Activated CD4-positive, alpha-beta T cell treated with anti-CD3 and anti-CD28 coated beads for 36 hours (primary cell): ENCODE measurements around the gene SERPINA9. TPM values are rescaled to one million over a fixed set of nuclear protein-coding genes. Genes with fewer than 3 reads are reported as not detected.

ENCODE experiments used
- ATAC-seq: fragments of 200-7000 bp; cut with Tn5 transposase; one replicate; pipeline ENCODE4 v1.10.0; 2021; ENCODE audit warnings: mild to moderate bottlenecking, moderate library complexity
- CTCF ChIA-PET: fragments of 350-600 bp; sonication (Branson Sonifier 250); formaldehyde crosslinking; loops from one replicate; lab custom pipeline; 2021; ENCODE audit warnings: antibody characterized with exemption; lab: Charles Lee
- POLR2A ChIA-PET: fragments of 350-600 bp; sonication (Branson Sonifier 250); formaldehyde crosslinking; loops from one replicate; lab custom pipeline; 2021; ENCODE audit warnings: antibody characterized with exemption, inconsistent platforms; lab: Charles Lee
- DNase-seq: peaks from one replicate; pipeline ENCODE4 v3.0.0-alpha.2; 2020
- H3K27ac Mint-ChIP-seq: one replicate; pipeline ENCODE4 v1.8.0; 2021; ENCODE audit warnings: mixed read lengths
- H3K27me3 Mint-ChIP-seq: one replicate; pipeline ENCODE4 v1.8.0; 2021; ENCODE audit warnings: mixed read lengths
- H3K36me3 Mint-ChIP-seq: one replicate; pipeline ENCODE4 v1.8.0; 2021; ENCODE audit warnings: low read depth, mixed read lengths
- H3K4me1 Mint-ChIP-seq: one replicate; pipeline ENCODE4 v1.8.0; 2021; ENCODE audit warnings: mixed read lengths
- H3K4me3 Mint-ChIP-seq: one replicate; pipeline ENCODE4 v1.8.0; 2021; ENCODE audit warnings: mild to moderate bottlenecking, moderate library complexity, mixed read lengths
- H3K9me3 Mint-ChIP-seq: one replicate; pipeline ENCODE4 v1.8.0; 2021; ENCODE audit warnings: low read depth, mixed read lengths
- intact Hi-C, 2 experiments: fragments of 100-400 bp; cut with DNase I in 1 of 2; cut with micrococcal nuclease in 1 of 2; formaldehyde crosslinking; loops; one replicate each; pipeline versions ENCODE4 v1.14.2 to v1.15.1; 2022 to 2024; cut with DNase I, micrococcal nuclease
- total RNA-seq, 2 experiments: library from RNA; stranded (reverse); gene quantifications; one replicate each; pipeline ENCODE4 v1.2.3, GENCODE V29; 2021

Gene SERPINA9
- total RNA-seq, 2 experiments from 2014 or later, result not detected

DNA sequence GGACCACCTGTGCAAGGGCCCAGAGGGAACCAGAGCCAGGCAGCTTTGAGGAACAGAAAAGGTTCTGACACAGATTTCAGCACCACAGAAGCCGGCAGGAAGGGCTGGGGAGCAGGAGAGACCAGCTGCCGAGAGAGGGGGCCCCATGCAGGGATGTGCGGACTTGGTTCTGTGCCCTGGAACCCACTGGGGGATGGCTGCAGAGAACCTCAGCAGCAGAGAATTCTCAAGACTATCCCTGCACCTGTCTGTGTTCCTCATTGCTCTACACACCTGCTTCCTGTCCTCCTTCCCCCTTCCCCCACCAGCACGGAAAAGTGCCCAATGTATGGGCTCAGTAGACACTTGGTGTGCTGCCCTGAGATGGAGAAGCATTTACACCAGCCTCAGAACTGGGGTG is 3.2 kb downstream of the SERPINA9 start:
- DNase-seq (no peak), ATAC-seq (no peak)
- peaks cover 4% of the 10 kb centered on the region for H3K9me3 Mint-ChIP-seq
- intact Hi-C loops, result no loop called here
- no peaks in the 10 kb centered on the region for H3K36me3 Mint-ChIP-seq
- CTCF ChIA-PET, result no interaction called here
- no peak overlapping the region for H3K27ac Mint-ChIP-seq
- no peaks in the 10 kb centered on the region for H3K4me1 Mint-ChIP-seq
- no peak overlapping the region for H3K4me3 Mint-ChIP-seq
- POLR2A ChIA-PET, result no interaction called here
- H3K27me3 Mint-ChIP-seq, result peaks cover 7% of the 10 kb centered on the region

DNA sequence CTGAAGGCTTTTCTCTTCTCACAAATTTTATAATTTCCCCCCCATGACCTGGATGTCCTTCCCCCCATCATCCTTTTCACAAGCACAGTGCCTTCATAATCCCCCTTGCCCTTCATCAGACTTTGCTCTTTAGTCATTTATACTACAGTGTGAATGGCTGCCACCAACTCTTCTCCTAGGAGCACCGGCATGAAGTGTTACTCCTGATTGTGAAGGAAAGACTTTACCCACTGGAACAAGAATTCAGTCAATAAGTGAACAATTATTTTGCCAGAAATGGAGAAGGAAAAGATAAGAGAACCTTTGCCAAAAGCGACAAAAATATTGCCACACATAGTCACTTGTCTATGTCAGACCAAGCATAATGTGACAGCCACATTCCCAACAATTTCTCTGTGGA is 5.0 kb downstream of the SERPINA9 start:
- H3K27me3 Mint-ChIP-seq, result peaks cover 12% of the 10 kb centered on the region
- ATAC-seq, result no peak
- peaks cover 3% of the 10 kb centered on the region for H3K9me3 Mint-ChIP-seq
- H3K4me1 Mint-ChIP-seq, result no peaks in the 10 kb centered on the region
- H3K4me3 Mint-ChIP-seq, result no peak overlapping the region
- H3K36me3 Mint-ChIP-seq, result no peaks in the 10 kb centered on the region
- no peak for DNase-seq
- intact Hi-C loops, result no loop called here
- H3K27ac Mint-ChIP-seq, result no peak overlapping the region
- ChIA-PET POLR2A (no interaction called here), CTCF (no interaction called here)

DNA sequence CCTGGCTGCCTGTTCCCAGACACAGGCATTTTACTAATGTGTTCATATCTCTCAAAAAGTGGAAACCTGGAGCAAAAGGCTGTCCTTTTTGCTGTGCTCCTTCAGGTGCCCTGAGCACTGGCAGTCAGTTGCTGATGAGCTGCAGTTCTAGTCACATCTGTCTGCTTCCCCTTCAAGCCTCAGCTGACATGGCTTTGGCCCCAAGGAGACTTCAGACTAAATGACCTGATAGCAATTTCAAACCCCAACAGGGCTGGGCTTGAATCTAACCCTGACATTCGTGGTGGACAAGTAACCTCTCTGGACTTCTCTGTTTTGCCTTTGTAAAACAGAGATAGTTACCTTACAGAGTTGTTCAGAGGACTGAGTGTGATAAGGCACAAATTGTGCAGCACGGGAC is 5.7 kb downstream of the SERPINA9 start:
- ATAC-seq (no peak), DNase-seq (no peak)
- intact Hi-C loops, result no loop called here
- Mint-ChIP-seq H3K9me3 (peaks cover 6% of the 10 kb centered on the region), H3K36me3 (no peaks in the 10 kb centered on the region), H3K27ac (no peak overlapping the region), H3K27me3 (peaks cover 15% of the 10 kb centered on the region), H3K4me3 (no peak overlapping the region), H3K4me1 (no peaks in the 10 kb centered on the region)
- CTCF ChIA-PET, result no interaction called here
- POLR2A ChIA-PET, result no interaction called here

DNA sequence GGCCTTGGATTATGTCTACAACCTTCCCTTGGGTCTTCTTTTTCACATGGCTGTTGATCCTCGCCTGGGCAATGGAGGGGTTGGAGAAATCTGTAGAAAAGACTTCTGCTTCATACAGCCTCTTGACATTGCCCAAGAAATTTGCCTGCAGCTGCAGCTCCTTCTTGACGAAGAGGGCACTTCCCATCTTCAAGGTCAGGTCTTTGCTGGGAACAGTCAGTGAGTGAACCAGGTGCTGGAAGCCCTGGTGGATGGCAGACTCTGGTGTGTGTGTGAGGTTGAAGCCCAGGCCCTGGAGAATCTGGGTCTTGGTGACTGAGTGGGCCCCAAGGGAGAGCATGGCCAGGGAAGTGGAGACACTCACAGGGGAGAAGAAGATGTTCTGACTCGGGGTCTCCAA is 6.7 kb downstream of the SERPINA9 start:
- CTCF ChIA-PET, result interaction anchor here (1.1 kb wide), 1 partner anchor 17 kb away, joined by 4 read pairs; no protein-coding TSS in a partner anchor
- intact Hi-C loops, result no loop called here

DNA sequence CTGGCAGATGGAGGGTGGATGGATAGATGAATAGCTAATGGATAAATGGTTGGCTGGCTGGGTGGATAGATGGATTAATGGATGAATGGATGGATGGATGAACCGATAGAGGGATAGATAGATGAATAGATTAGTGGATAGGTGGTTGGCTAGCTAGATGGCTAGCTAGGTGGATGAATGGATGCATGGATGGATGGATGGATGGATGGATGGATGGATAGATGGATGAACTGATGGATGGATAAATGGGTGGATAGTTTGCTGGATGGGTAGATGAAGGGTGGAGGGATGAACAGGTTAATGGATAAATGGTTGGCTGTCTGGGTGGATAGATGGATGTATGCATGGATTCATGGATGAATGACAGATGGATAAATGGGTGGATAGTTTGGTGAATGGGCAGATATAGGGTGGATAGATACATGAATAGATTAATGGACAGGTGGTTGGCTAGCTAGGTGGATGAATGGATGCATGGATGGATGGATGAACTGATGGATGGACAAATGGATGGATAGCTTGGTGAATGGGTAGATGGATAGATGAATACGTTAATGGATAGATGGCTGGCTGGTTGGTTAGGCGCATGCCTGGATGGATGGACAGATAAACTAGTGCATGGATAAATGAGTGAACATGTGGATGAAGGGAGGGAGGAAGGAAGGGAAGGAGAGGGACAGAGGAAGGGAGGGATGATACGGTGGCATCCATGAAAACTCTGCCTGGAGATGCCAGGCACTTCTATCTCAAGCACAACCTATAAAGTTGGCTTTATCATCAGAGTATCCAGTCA is 8.1 kb downstream of the SERPINA9 start:
- no peaks in the 10 kb centered on the region for H3K4me1 Mint-ChIP-seq
- H3K4me3 Mint-ChIP-seq, result no peak overlapping the region
- no peak for ATAC-seq
- H3K27me3 Mint-ChIP-seq, result peaks cover 15% of the 10 kb centered on the region
- peaks cover 14% of the 10 kb centered on the region for H3K9me3 Mint-ChIP-seq
- ChIA-PET POLR2A (no interaction called here), CTCF (interaction anchor here (0.5 to 1.1 kb wide), 2 partner anchors 18 to 288 kb away, joined by 3 to 4 read pairs; no protein-coding TSS in a partner anchor)
- H3K27ac Mint-ChIP-seq, result no peak overlapping the region
- no peak for DNase-seq
- no peaks in the 10 kb centered on the region for H3K36me3 Mint-ChIP-seq
- intact Hi-C loops, result no loop called here

More for the DNA sequence above, 6.7 kb downstream of the SERPINA9 start:
- peaks cover 12% of the 10 kb centered on the region for H3K9me3 Mint-ChIP-seq
- no peak overlapping the region for H3K4me3 Mint-ChIP-seq
- no peak for ATAC-seq
- no peaks in the 10 kb centered on the region for H3K4me1 Mint-ChIP-seq
- peaks cover 15% of the 10 kb centered on the region for H3K27me3 Mint-ChIP-seq
- DNase-seq, result no peak
- POLR2A ChIA-PET, result no interaction called here
- no peaks in the 10 kb centered on the region for H3K36me3 Mint-ChIP-seq
- H3K27ac Mint-ChIP-seq, result no peak overlapping the region

DNA sequence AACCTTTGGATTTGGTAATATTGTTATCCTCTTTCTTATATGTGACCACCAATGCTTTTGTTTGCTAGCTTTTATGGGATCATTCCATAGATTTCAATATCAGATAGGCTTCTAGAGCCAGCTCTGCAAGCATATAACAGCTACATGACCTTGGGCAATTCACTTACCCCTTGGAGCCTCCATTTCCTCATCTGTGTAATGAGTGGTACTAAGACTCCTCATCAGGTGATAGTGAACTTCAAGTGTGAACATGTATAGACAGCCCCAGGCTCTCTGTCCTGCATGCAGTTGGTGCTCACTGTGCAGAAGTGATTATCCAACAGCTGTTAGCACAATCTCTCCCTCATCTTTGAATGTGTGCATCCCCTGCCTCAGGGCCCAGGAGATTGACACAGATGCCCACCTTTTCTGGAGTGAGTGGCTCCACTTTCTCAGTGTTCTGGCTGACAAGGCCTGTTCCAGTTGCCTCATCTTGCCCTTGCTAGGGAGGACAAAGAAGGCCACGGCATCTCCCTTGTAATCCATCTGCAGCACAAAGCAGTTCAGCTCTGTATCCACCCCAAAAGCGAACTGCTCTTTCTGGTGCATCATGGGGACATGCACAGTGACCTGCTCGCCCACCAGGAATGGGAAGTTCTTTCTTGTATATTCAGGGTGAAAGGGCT is 9.2 kb downstream of the SERPINA9 start:
- ChIA-PET POLR2A (no interaction called here), CTCF (interaction anchor here (1.0 kb wide), 1 partner anchor 11 kb away, joined by 3 read pairs; no protein-coding TSS in a partner anchor)
- no peaks in the 10 kb centered on the region for H3K36me3 Mint-ChIP-seq
- H3K9me3 Mint-ChIP-seq, result peaks cover 16% of the 10 kb centered on the region
- intact Hi-C loops, result no loop called here
- DNase-seq (no peak), ATAC-seq (no peak)
- no peak overlapping the region for H3K27ac Mint-ChIP-seq
- no peaks in the 10 kb centered on the region for H3K4me1 Mint-ChIP-seq
- peaks cover 13% of the 10 kb centered on the region for H3K27me3 Mint-ChIP-seq
- no peak overlapping the region for H3K4me3 Mint-ChIP-seq

DNA sequence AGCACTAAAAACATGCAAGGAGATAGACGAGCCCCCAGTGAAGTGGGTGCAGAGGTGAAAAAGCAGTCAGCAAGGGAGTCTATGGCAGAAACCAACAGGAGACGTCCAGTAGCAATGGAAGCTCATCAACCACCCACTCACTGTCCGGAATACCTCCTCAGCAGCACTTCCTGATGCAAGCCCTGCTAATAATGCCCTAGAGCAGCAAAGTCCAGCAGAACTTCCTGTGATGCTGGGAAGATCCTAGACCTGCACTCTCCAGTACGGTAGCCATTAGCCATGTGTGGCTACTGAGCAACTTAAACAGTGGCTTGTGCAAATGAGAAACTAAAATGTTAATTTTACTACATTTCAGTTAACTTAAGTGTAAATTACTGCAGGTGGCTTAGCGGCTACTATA is 11.0 kb downstream of the SERPINA9 start:
- Mint-ChIP-seq H3K4me1 (peaks cover 10% of the 10 kb centered on the region), H3K4me3 (no peak overlapping the region), H3K9me3 (peaks cover 16% of the 10 kb centered on the region), H3K36me3 (no peaks in the 10 kb centered on the region), H3K27me3 (peaks cover 13% of the 10 kb centered on the region), H3K27ac (no peak overlapping the region)
- ChIA-PET CTCF (interaction anchor here (0.6 to 1.4 kb wide), 4 partner anchors 9 to 922 kb away, joined by 3 to 4 read pairs (median 4); no protein-coding TSS in a partner anchor), POLR2A (no interaction called here)
- no peak for DNase-seq
- no peak for ATAC-seq
- intact Hi-C loops, result no loop called here

DNA sequence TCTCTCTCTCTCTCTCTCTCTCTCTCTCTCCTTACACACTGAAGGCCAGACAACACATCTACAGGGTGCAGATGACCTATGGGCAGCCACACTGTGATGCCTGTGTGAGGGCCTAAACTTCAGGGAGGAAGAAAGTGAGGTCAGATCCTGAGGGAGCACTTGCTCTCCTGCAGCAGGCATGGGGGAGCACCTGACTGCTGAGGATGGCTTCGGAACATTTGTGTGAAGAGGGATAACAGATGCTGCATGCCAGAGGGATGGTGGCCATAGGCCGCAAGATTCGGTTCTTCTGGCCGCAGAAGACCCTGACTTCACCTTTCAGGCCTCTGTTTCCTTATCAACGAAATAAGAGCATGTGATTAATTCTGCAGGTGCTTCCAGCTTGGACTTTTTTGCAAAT is 11.7 kb downstream of the SERPINA9 start:
- no peak overlapping the region for H3K27ac Mint-ChIP-seq
- ATAC-seq (no peak), DNase-seq (no peak)
- H3K4me1 Mint-ChIP-seq, result peaks cover 10% of the 10 kb centered on the region
- H3K27me3 Mint-ChIP-seq, result peaks cover 13% of the 10 kb centered on the region
- H3K9me3 Mint-ChIP-seq, result peaks cover 16% of the 10 kb centered on the region
- POLR2A ChIA-PET, result no interaction called here
- H3K4me3 Mint-ChIP-seq, result no peak overlapping the region
- intact Hi-C loops, result no loop called here
- no peaks in the 10 kb centered on the region for H3K36me3 Mint-ChIP-seq
- CTCF ChIA-PET, result interaction anchor here (1.2 to 1.4 kb wide), 2 partner anchors 10 to 16 kb away, joined by 3 to 4 read pairs; no protein-coding TSS in a partner anchor

DNA sequence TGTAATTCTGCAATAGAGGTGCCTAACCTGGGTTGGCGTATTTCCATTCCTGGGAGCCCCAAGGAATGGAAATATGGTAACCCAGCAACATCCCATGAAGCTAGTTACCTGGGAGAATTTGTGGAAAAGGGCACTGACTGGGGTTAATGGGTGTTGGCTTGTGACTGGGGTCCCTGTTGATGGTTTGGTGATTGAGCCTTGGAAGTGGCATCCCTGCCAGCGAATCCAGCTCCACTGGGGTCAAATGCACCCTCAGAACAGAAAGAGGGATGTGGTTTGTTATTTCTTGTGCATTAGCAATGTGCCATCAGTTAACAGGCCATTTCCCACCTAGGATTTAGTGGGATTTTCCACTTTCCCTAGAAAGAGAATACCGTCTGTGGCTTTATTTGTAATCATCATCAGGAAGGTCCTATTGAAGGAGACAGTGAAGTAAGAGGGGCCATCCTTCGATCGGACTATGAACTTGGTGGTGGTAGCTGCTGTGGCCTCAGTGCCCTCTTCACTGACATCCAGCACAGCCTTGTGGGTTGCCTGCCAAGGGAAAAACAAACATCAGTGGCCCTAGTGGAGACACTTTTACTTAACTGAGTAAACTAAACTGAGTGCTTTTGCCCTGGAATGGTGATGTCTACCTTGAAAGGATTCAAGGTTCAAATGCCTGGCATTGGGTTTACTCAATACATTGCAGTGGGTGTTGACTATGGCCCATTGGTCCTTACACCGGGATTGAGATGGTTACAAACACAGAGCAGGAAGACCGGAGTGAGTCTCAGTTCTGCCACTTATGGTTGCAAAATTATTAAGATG is 13.0 kb downstream of the SERPINA9 start:
- ChIA-PET POLR2A (no interaction called here), CTCF (no interaction called here)
- peaks cover 11% of the 10 kb centered on the region for H3K27me3 Mint-ChIP-seq
- intact Hi-C loops, result no loop called here
- H3K4me1 Mint-ChIP-seq, result peaks cover 10% of the 10 kb centered on the region
- ATAC-seq (no peak), DNase-seq (no peak)
- no peak overlapping the region for H3K27ac Mint-ChIP-seq
- H3K9me3 Mint-ChIP-seq, result peaks cover 16% of the 10 kb centered on the region
- H3K36me3 Mint-ChIP-seq, result no peaks in the 10 kb centered on the region
- no peak overlapping the region for H3K4me3 Mint-ChIP-seq

DNA sequence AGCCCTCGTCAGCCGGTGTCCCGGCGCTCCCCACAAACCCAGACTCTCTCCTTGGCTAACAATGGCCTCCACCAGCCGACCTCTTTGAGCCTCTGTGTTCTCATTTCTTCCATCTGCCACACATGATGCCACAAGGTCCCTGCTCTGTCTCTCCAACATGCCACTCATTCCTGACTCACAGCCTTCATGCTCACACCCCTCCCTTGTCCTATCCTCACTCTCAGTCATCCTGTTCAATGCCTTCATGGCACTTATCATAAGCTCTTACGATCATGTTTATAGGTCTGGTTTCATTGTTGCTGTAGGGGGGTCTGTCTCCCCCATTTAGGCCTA is 13.8 kb downstream of the SERPINA9 start:
- POLR2A ChIA-PET, result no interaction called here
- H3K27me3 Mint-ChIP-seq, result peaks cover 6% of the 10 kb centered on the region
- H3K36me3 Mint-ChIP-seq, result no peaks in the 10 kb centered on the region
- intact Hi-C loops, result no loop called here
- CTCF ChIA-PET, result no interaction called here
- DNase-seq (no peak), ATAC-seq (peak; percentile 19)
- H3K9me3 Mint-ChIP-seq, result peaks cover 23% of the 10 kb centered on the region
- H3K4me1 Mint-ChIP-seq, result peaks cover 10% of the 10 kb centered on the region
- H3K27ac Mint-ChIP-seq, result no peak overlapping the region
- no peak overlapping the region for H3K4me3 Mint-ChIP-seq

DNA sequence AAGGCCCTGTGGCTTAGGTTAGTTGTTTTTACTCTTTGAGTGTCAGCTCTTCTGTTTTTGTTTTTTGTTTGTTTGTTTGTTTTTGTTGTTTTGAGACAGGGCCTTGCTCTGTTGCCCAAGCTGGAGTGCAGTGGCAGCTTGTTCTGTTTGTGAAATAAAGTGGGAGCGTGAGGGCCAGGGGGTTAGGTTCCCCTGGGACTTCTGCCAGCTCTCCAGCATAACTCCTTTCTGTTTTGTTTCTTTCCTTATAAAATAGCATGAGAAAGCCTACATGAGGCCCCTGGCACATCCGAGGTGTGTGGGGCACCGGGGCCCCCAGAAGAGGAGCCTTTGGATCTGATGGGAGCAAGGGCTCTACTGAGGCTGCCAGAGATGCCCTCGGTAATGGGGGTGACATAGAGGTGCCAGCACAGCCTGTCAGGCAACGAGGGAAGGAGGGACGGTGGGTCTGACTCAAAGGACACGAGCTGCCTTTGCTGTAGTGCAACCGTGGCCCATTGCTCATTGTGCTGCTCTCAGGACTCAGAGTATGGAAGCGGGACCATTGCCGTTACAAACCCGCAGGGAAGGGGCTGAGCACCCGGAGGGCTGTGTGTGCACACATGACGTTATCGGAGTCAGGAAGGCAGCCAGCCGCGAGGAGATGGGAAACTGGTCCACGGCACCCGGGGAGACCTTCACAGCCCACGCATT is 14.3 kb downstream of the SERPINA9 start:
- H3K9me3 Mint-ChIP-seq, result peaks cover 23% of the 10 kb centered on the region
- peaks cover 10% of the 10 kb centered on the region for H3K4me1 Mint-ChIP-seq
- DNase-seq (no peak), ATAC-seq (no peak)
- H3K4me3 Mint-ChIP-seq, result no peak overlapping the region
- no peak overlapping the region for H3K27ac Mint-ChIP-seq
- ChIA-PET POLR2A (no interaction called here), CTCF (interaction anchor here (0.6 kb wide), 1 partner anchor 145 kb away, joined by 4 read pairs; no protein-coding TSS in a partner anchor)
- no peaks in the 10 kb centered on the region for H3K36me3 Mint-ChIP-seq
- intact Hi-C loops, result no loop called here
- peaks cover 6% of the 10 kb centered on the region for H3K27me3 Mint-ChIP-seq
